ENCODE results near the gene RTP5.
"Not testable (repeated sequence)": the region's sequence is repeated elsewhere in the genome, so short reads cannot be mapped to it uniquely, and the experiment has no call there.

The RTP5 gene

GRCh38 chr2:241913703-241914102 lies 44.2 kb downstream of the RTP5 start:
- in situ Hi-C loops (cut with MboI; ENCODE audit: low sequenced_read_pairs), result no loop called here

GRCh38 chr2:241914542-241914941 lies 45.0 kb downstream of the RTP5 start:
- in situ Hi-C loops (cut with MboI; ENCODE audit: low sequenced_read_pairs), result no loop called here

- in situ Hi-C loops (cut with MboI; ENCODE audit: low sequenced_read_pairs), result not testable (repeated sequence)
Observed at GRCh38 chr2:241921631-241922030, 52.1 kb downstream of the RTP5 start.

GRCh38 chr2:241922411-241922810 lies 52.9 kb downstream of the RTP5 start:
- in situ Hi-C loops (cut with MboI; ENCODE audit: low sequenced_read_pairs), result no loop called here

GRCh38 chr2:241922816-241923601 lies 53.5 kb downstream of the RTP5 start:
- in situ Hi-C loops (cut with MboI; ENCODE audit: low sequenced_read_pairs), result not testable (repeated sequence)
